Epithelial cell of esophagus (primary cell): ENCODE measurements around the gene ACOX1.

Experiments used
- DNase-seq: peaks from one replicate; pipeline ENCODE4 v3.0.0; 2010; ENCODE audit warnings: low read depth
- H3K4me3 ChIP-seq: 2 replicates; pipeline ENCODE4 v1.5.1; 2011; ENCODE audit warnings: mild to moderate bottlenecking, low read length, control low read depth
- TF ChIP-seq, protein P1 (sequence below): IDR thresholded peaks from 2 replicates; pipeline ENCODE4 v1.5.1; 2011; ENCODE audit warnings: low read depth, mild to moderate bottlenecking, low read length, control low read depth, inconsistent platforms; ENCODE audit not compliant: insufficient read depth; ENCODE audit errors: missing control alignments

Gene ACOX1

DNA sequence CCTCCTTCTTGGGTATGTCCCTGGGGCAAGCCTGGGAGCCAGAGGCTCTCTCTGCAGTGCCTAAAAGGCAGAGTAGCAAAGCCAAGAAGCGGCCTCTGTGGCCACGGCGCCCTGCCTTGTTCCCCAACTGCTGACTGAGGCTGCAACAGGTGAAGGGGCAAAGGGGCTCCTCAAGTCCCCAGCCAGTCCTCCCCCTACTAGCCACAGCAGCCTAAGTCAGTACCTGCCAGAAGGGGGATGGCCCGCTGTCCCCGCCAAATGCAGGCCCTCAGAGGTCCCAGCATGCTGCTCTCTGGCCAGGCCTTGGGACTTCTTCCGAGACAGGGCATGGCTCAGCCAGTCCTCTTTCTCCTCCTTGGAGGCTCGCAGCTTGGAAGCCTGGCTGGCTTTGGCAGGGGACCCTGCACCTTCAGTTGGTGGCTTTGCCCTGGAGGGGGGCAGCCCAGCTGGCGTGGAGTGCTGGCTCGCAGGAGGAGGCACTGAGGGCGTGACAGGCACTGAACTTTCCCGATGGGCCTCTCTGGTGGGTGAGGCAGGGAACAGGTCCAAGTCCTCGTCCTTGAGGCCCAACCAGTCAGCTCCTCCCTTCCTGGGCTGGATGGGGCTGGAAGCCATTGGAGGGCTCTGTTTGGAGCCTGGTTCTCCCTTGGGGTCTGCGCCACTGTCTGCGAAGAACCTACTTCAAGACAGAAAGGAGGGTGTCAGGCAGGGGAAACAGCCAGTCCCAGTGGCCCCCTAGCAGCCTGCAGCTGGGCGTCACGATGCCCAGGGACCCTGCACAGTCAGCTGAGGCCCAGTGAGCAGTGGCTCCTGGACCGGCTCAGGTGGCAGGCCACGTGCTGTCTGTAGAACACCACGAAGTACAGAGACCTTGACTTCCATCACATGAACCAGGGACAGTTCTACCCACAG lies 55.7 kb downstream of the ACOX1 start:
- TF ChIP-seq, protein P1, sequence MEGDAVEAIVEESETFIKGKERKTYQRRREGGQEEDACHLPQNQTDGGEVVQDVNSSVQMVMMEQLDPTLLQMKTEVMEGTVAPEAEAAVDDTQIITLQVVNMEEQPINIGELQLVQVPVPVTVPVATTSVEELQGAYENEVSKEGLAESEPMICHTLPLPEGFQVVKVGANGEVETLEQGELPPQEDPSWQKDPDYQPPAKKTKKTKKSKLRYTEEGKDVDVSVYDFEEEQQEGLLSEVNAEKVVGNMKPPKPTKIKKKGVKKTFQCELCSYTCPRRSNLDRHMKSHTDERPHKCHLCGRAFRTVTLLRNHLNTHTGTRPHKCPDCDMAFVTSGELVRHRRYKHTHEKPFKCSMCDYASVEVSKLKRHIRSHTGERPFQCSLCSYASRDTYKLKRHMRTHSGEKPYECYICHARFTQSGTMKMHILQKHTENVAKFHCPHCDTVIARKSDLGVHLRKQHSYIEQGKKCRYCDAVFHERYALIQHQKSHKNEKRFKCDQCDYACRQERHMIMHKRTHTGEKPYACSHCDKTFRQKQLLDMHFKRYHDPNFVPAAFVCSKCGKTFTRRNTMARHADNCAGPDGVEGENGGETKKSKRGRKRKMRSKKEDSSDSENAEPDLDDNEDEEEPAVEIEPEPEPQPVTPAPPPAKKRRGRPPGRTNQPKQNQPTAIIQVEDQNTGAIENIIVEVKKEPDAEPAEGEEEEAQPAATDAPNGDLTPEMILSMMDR: no peak
- no peak for DNase-seq
- no peak overlapping the region for H3K4me3 ChIP-seq

DNA sequence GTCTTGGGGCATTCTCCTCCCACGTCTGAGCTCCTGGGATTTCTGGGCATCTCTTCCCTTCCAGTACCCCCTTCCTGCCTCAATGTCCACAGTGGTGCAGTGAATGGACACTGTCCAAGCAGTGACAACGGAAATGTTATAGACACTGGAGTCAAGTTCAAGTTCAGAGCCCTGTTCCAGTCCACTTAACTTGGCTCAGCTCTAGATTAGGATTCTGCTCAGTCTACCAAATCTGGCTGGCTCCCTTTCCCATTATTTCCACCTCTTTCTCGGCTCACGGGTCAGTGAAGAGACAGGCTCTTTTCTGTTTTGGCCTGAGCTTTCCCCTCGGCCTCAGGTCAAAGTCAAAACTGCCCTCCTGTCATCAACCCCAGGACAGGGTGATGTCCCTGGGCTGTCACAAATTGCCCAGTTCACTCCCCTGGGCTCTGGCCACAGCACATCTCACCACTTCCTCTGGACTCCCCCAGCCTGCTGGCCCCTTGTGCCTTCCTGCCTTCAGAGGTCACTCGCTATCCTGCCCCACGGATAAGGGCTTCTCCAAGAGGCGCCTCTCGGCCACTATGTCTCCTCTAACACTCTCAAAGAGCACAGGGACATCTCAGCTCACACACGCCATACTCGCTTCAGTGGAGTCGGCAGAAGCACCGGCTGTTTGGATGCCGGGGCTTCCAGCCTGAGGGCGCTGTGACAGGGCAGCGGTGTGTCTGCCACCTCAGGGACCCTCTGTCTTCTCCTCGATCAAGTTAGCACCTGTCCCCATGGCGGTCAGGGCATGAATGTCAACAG lies 56.6 kb downstream of the ACOX1 start:
- TF ChIP-seq, protein P1: no peak

GRCh38 chr17:75921596-75921995 lies 57.4 kb downstream of the ACOX1 start:
- no peak overlapping the region for H3K4me3 ChIP-seq

More for the DNA sequence above, 56.6 kb downstream of the ACOX1 start:
- DNase-seq: no peak
- H3K4me3 ChIP-seq: no peak overlapping the region

GRCh38 chr17:75920045-75920560 lies 58.9 kb downstream of the ACOX1 start:
- no peak for DNase-seq
- TF ChIP-seq, protein P1: no peak
- H3K4me3 ChIP-seq: no peak overlapping the region

More at GRCh38 chr17:75921596-75921995, 57.4 kb downstream of the ACOX1 start:
- TF ChIP-seq, protein P1: no peak
- no peak for DNase-seq

DNA sequence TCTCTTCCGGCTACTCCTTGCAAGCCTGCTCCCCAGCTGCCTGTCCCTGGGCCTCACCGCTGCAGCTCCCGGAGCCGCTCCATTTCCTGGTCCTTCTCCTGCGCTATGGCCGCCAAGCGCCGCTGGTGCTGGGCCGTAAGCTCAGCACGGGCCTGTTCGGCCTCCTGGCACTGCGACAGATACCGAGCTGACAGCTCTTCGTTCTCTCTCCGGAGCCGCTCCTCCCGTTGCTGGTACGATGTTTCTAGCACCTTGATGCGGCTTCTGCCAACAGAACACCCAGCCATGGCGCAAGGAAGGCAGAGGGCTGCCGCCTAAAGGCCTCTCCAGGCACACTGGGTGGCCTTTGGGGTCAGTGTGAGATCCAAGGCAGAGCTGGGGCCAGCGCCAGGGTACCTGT lies 59.4 kb downstream of the ACOX1 start:
- TF ChIP-seq, protein P1: no peak
- H3K4me3 ChIP-seq: no peak overlapping the region
- no peak for DNase-seq

- no peak overlapping the region for H3K4me3 ChIP-seq
Measured at GRCh38 chr17:75917917-75918445, 61.0 kb downstream of the ACOX1 start.

More at GRCh38 chr17:75917917-75918445, 61.0 kb downstream of the ACOX1 start:
- TF ChIP-seq, protein P1: no peak
- DNase-seq: no peak
